NOMO-1 treated with DMSO at 0.1 percent for 48 hours (cell line): Measurements from ENCODE around the gene PON3.
A peak's percentile ranks its signal among the peaks of the same experiment; 100 is the strongest.

Experiments
- DNase-seq: peaks from one replicate; lab custom pipeline; 2025; ENCODE audit not compliant: unreplicated experiment; lab: John Stamatoyannopoulos, UW

PON3 gene

GRCh38 chr7:95342642-95343307, 53.4 kb downstream of the PON3 start:
- DNase-seq, result no peak

DNA sequence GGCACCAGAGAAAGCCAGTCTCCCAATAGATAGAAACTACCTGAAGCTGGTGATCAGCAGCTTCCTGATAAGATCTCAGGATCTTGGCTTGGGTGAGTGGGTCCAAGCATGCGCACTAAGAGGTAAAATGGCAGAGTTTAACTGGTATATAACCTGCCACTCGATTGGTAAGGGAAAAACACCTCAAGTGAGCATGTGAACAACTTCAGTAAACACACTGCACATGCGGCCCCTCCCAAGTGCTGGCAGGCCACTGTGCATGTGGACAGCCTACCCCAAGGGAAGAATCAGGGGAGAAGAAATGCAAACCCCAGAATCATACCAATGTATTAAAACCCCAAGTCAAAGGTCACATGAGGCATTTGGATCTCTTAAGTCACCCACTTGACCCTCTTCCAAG, 54.1 kb downstream of the PON3 start:
- no peak for DNase-seq

GRCh38 chr7:95340491-95340890, 55.7 kb downstream of the PON3 start:
- DNase-seq, result no peak

GRCh38 chr7:95338832-95339231, 57.3 kb downstream of the PON3 start:
- DNase-seq, result no peak

DNA sequence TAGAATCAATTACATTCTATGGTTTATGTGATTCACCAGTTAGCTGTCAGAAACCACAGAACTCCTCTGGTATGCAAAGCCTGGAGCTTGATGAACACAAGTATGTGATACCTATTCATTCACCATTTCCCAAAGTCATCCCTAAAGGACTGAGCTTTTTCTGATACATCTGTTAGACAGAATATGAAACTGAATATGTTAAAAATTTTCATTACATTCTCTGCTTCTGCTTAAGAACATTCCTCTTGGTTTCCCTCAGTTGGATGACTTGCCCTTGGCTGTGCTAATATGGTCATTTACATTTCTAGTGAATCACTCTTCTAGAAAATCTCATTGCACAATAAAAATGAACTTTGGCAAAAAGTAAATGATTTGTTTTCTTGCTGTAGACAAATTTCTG, 61.1 kb downstream of the PON3 start:
- no peak for DNase-seq

DNA sequence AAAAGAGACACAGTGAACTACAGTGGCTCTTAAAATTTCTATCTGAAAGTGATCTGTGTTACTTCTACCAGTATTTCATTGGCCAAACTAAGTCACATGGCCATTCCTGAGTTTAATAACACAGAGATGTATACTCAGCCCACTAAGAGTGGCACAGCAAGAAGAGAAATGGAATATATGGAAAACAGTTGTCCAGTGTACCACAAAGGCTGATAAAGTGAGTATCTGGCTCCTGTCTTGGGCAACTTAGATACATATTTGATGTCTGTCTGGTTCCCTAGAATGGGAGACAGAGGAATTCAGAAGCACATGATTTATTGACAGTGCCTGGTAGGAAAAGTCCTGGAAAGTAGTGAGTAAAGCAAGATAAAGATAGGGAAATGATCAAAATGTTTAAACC, 61.7 kb downstream of the PON3 start:
- no peak for DNase-seq

- no peak for DNase-seq
Measured at GRCh38 chr7:95330961-95331337, 65.2 kb downstream of the PON3 start.

GRCh38 chr7:95330204-95330960, 65.8 kb downstream of the PON3 start:
- peak; percentile 49 for DNase-seq

DNA sequence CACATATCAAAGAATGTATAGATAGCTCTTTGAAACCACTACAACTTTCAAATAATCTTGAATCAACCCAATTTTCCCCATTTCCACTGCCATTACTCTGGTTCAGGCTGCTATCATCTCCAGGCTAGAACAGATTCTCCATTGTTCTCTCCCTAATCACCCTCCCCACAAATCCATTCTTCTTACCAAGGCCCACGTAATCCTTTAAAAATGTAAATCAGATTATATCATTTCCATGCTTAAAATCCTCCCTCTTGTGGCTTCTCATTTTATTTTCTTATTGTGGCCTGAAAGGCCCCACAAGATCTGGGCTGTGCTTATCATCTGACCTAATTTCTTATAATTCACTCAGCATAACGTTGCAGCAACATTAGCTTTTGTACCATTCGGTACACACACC, 68.8 kb downstream of the PON3 start:
- no peak for DNase-seq

GRCh38 chr7:95324431-95324830, 71.7 kb downstream of the PON3 start, which contains the start of gene PON1:
Gene PON1 (minus strand): TSS chr7:95324532. CDS start chr7:95324475, 57 bp downstream.
- DNase-seq, result no peak

GRCh38 chr7:95323410-95324129, 72.6 kb downstream of the PON3 start:
- DNase-seq, result no peak

DNA sequence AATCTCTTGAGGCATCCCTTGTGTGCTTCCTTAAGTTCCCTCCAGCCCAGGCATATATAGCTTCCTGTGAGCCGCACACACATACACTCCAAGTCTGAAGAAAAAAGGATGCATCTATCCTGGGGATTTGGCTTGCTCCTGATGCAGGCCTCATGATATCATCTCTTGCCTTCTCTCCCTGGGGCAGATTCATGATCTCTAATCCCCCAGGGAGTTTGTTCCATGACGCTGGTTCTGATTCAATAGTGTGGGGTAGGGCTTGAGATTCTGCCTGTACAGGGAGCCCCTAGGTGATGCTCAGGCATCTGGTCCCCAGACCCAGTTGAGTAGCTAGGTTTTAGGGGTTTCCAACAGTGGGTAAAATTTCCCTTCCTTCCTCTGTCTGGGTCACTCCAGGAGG, 73.3 kb downstream of the PON3 start:
- no peak for DNase-seq

- no peak for DNase-seq
Measured at GRCh38 chr7:95322396-95322795, 73.8 kb downstream of the PON3 start.

GRCh38 chr7:95321720-95322119, 74.5 kb downstream of the PON3 start:
- no peak for DNase-seq

DNA sequence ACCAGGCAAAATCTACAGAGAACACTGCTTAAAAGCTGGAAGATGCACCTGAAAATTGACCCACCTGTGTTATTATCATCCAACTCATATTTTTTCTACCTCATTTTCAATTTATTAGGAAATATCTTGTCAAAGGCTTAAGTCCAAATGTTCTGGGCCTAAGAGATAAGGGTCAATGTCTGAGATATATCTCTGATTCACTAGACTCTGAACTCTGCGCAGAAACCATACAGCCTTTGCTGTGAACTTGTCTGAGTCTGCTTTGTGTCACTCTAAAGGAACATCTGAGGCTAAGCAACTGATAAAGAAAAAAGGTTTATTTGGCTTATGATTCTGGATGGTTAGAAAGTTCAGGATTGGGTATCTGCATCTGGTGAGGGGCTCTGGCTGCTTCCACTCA, 75.5 kb downstream of the PON3 start:
- DNase-seq, result no peak

DNA sequence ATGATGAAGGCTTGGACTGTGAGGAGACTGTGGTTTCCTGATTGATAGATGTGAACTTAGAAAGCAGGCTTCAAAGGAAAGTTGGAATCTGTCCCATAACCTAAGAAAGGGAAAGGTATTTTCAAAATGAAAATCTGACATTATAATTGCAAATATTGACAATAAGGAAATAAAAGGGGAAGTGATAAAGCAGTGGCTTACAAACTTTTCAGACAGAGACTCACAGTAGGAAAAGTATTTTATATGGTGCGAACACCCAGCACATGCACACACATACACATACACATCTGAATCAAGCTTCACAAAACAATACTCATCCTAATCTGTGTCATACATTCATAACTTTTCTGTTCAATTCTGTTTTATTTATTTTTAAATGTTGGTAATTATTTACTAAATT, 76.6 kb downstream of the PON3 start:
- DNase-seq, result no peak

DNA sequence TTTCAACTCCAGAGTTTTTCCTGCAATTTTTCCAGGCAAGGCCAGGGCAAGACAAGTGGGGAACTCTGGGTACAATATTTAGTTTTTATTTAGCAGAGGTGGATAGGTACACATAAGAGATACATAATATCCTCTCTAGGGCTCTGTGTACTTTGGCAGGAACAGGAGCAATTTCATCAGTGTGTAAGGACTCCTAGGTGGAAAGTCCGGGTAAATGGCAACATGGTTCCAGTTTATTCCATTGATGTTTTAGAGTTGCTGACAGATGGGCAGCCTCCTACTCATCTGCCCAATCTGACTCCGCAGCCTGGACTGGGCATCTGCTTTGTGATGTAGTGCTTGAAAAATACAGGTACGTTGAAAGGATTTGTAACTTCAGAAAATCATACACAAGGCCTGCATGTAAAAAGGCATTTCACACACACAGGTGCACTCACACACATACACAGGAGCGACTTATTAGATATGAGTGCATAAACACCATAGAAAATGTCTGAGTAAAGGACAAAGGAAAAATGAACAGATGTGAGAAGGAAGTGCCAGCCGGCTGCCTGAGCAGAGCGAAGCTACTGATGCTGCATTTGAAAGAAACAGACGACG, 77.6 kb downstream of the PON3 start:
- no peak for DNase-seq

DNA sequence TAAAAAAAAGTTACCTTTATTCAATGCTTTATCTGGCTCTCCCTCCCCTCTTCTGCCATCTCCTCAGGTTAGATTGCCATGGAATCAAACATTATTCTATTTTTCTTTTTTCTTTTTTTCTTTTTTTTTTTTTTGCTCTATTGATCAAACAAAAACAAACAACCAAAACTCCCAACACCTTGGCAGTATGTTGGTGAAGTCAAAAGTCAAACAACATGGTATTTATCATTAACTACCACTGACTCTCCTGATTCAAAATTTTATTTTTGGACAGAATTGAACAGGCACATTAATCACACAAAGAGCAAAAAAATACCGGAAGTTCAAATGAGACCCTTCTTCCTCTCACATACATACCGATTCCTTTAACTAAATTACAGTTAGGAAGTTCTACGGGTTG, 78.2 kb downstream of the PON3 start:
- DNase-seq, result no peak

GRCh38 chr7:95317546-95317945, 78.6 kb downstream of the PON3 start:
- DNase-seq, result no peak

GRCh38 chr7:95316588-95316987, 79.6 kb downstream of the PON3 start:
- no peak for DNase-seq

DNA sequence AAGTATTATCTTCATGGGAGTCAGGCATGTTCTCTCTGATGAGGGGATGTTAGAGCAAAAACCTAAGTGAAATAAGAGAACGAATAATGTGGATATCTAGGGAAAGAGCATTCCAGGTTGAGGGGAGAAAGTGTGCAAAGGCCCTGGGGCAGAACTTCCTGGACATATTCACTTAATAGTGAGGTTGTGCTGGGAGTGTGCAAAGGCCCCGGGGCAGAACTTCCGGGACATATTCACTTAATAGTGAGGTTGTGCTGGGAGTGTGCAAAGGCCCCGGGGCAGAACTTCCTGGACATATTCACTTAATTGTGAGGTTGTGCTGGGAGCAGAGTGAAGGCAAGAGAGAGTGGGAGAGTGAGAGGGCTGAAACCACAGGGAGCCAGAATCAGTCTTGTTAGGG, 83.6 kb downstream of the PON3 start:
- DNase-seq, result no peak

DNA sequence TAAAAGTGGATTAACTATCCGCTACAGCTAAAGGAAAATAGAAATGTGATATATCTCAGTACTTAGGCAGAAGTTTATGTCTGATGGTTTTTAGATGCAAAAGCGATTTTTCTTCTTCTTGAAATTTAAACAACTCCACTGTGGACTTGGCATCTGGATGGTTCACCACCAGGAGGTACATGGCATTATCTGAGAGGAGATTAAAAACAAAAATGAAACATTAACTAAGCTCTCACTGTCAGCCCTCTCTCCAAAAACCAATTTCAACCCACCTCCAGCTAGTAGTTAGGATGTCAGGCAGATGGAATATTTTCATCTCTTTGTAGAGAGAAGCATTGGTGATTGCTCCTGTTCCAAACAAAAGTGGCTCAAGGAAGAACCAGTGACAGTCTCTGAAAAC, 84.8 kb downstream of the PON3 start:
- no peak for DNase-seq
